ENCODE data around the gene RCN1. TPM values are rescaled to one million over a fixed set of nuclear protein-coding genes. Genes with fewer than 3 reads are reported as not detected.

The RCN1 gene
- total RNA-seq, 1 donor from 2014 or later = 246 TPM

DNA sequence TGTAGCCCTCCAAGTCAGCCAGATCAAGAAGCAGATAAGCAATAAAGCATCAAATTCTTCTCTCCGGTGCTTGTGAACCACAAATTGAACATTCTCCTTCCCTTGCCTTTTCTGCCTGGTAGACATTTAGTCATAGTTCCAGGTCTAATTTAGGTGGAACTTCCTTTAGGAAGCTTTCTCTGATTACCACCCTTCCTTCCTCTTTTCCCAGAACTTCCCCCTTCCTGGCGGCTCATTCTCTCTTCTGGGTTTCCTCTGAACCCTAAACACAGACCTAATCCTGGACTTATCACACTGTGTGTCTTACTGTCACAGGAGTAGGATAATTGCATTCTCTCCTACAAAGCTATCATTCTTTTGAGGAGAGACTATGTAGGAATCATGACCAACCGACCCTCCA lies 61.9 kb downstream of the RCN1 start:
- H3K9me3 Mint-ChIP-seq = peaks cover 7% of the 10 kb centered on the region
- H3K4me2 ChIP-seq = no peak overlapping the region
- DNase-seq (ENCODE audit: low spot score) = no peak
- no peak overlapping the region for H3K27ac Mint-ChIP-seq
- no peak overlapping the region for H3K9ac ChIP-seq
- H3K36me3 ChIP-seq = no peaks in the 10 kb centered on the region
- no peaks in the 10 kb centered on the region for H3K9me3 ChIP-seq (ENCODE audit: low read depth)
- H3K27ac ChIP-seq = no peak overlapping the region
- peak overlapping the region; percentile 15 for H2AFZ ChIP-seq (replicated peaks)
- TF ChIP-seq, protein P1, sequence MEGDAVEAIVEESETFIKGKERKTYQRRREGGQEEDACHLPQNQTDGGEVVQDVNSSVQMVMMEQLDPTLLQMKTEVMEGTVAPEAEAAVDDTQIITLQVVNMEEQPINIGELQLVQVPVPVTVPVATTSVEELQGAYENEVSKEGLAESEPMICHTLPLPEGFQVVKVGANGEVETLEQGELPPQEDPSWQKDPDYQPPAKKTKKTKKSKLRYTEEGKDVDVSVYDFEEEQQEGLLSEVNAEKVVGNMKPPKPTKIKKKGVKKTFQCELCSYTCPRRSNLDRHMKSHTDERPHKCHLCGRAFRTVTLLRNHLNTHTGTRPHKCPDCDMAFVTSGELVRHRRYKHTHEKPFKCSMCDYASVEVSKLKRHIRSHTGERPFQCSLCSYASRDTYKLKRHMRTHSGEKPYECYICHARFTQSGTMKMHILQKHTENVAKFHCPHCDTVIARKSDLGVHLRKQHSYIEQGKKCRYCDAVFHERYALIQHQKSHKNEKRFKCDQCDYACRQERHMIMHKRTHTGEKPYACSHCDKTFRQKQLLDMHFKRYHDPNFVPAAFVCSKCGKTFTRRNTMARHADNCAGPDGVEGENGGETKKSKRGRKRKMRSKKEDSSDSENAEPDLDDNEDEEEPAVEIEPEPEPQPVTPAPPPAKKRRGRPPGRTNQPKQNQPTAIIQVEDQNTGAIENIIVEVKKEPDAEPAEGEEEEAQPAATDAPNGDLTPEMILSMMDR (IDR thresholded peaks at IDR 0.05) = no peak
- TF ChIP-seq EZH2 (IDR thresholded peaks at IDR 0.05) = no peak
- TF ChIP-seq EZH2phosphoT487 (IDR thresholded peaks at IDR 0.05) = no peak
- H4K20me1 ChIP-seq (ENCODE audit: low read depth) = no peaks in the 10 kb centered on the region
- H3F3A ChIP-seq (ENCODE audit: low read depth) = no peaks in the 10 kb centered on the region
- no peak overlapping the region for H3K4me3 ChIP-seq
- no peaks in the 10 kb centered on the region for H3K27me3 ChIP-seq
- H3K4me3 Mint-ChIP-seq = no peak overlapping the region
- peaks cover 3% of the 10 kb centered on the region for H3K4me1 ChIP-seq
- peaks cover 5% of the 10 kb centered on the region for H3K27me3 Mint-ChIP-seq (ENCODE audit: insufficient read depth, low read depth)
- no peaks in the 10 kb centered on the region for H3K36me3 Mint-ChIP-seq
- H3K4me1 Mint-ChIP-seq = no peaks in the 10 kb centered on the region
- no peaks in the 10 kb centered on the region for H3K79me2 ChIP-seq (ENCODE audit: low read depth)

DNA sequence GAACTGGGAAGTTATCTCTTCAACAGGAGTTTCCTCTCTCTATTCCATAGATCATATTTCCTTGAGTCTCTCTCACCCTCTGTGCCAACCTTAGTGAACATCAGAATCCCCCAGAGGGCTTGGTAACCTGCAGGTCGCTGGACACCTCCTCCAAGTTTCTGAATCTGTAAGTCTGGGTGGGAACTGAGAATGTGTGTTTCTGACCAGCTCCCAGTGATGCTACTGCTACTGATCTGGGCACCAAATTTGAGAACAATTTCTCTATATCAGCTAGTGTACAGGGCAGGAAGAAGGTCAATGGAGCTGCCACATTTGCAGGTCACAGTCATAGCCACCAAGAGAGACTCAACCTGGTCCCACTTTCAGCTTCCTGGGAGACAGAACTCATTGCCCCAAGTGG lies 62.9 kb downstream of the RCN1 start:
- no peaks in the 10 kb centered on the region for H3K27me3 ChIP-seq
- H3K4me1 ChIP-seq = peaks cover 3% of the 10 kb centered on the region
- no peaks in the 10 kb centered on the region for H3K36me3 ChIP-seq
- no peak overlapping the region for H2AFZ ChIP-seq (replicated peaks)
- no peak overlapping the region for H3K27ac ChIP-seq
- H3K9ac ChIP-seq = no peak overlapping the region
- Mint-ChIP-seq H3K9me3 (peaks cover 7% of the 10 kb centered on the region), H3K27me3 (ENCODE audit: insufficient read depth, low read depth) (peaks cover 5% of the 10 kb centered on the region), H3K36me3 (no peaks in the 10 kb centered on the region), H3K4me3 (no peak overlapping the region), H3K4me1 (no peaks in the 10 kb centered on the region), H3K27ac (no peak overlapping the region)
- H4K20me1 ChIP-seq (ENCODE audit: low read depth) = no peaks in the 10 kb centered on the region
- H3K79me2 ChIP-seq (ENCODE audit: low read depth) = no peaks in the 10 kb centered on the region
- no peak for DNase-seq (ENCODE audit: low spot score)
- no peaks in the 10 kb centered on the region for H3K9me3 ChIP-seq (ENCODE audit: low read depth)
- no peaks in the 10 kb centered on the region for H3F3A ChIP-seq (ENCODE audit: low read depth)
- H3K4me2 ChIP-seq = no peak overlapping the region
- H3K4me3 ChIP-seq = no peak overlapping the region
- TF ChIP-seq EZH2 (IDR thresholded peaks at IDR 0.05) (no peak), EZH2phosphoT487 (IDR thresholded peaks at IDR 0.05) (no peak)
- TF ChIP-seq, protein P1 (IDR thresholded peaks at IDR 0.05) = no peak

DNA sequence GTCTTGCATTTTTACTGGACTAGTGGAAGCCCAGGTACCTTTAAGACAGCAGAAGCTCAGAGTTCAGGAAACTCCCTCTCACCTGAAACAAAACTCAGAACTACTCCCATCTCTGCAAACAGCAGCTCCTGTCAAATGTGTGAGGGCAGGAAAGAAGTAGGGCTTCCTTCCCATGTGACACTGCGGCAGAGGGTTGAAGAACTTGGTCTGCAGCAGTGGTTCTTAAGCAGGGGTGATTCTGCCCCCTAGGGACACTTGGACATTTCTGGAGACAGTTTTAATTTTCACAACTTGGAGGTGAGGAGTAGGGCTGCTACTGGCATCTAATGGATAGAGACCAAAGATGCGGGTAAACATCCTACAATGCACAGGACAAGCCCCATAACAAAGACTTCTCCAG lies 63.4 kb downstream of the RCN1 start:
- no peaks in the 10 kb centered on the region for H3K36me3 ChIP-seq
- no peak overlapping the region for H3K4me3 Mint-ChIP-seq
- peaks cover 3% of the 10 kb centered on the region for H3K4me1 ChIP-seq
- H3K79me2 ChIP-seq (ENCODE audit: low read depth) = no peaks in the 10 kb centered on the region
- H3K9ac ChIP-seq = no peak overlapping the region
- H4K20me1 ChIP-seq (ENCODE audit: low read depth) = no peaks in the 10 kb centered on the region
- no peaks in the 10 kb centered on the region for H3F3A ChIP-seq (ENCODE audit: low read depth)
- H3K36me3 Mint-ChIP-seq = no peaks in the 10 kb centered on the region
- no peak overlapping the region for H3K27ac Mint-ChIP-seq
- H2AFZ ChIP-seq (replicated peaks) = no peak overlapping the region
- peaks cover 4% of the 10 kb centered on the region for H3K9me3 Mint-ChIP-seq
- no peak for DNase-seq (ENCODE audit: low spot score)
- TF ChIP-seq EZH2phosphoT487 (IDR thresholded peaks at IDR 0.05) (no peak), EZH2 (IDR thresholded peaks at IDR 0.05) (no peak)
- TF ChIP-seq, protein P1 (IDR thresholded peaks at IDR 0.05) = peak; percentile 27
- no peak overlapping the region for H3K4me2 ChIP-seq
- no peaks in the 10 kb centered on the region for H3K27me3 ChIP-seq
- H3K27ac ChIP-seq = no peak overlapping the region
- no peaks in the 10 kb centered on the region for H3K9me3 ChIP-seq (ENCODE audit: low read depth)
- H3K4me3 ChIP-seq = no peak overlapping the region
- peaks cover 3% of the 10 kb centered on the region for H3K27me3 Mint-ChIP-seq (ENCODE audit: insufficient read depth, low read depth)
- H3K4me1 Mint-ChIP-seq = no peaks in the 10 kb centered on the region

Small RNAs within 50 kb of the gene (small RNA-seq; reads per million reads assigned to genes)
- gene RF00012 = not detected

All from neural progenitor cell (in vitro differentiated cells).